ENCODE results near the gene SNUPN.
"Not testable (repeated sequence)": the region's sequence is repeated elsewhere in the genome, so short reads cannot be mapped to it uniquely, and the experiment has no call there.

The SNUPN gene

DNA sequence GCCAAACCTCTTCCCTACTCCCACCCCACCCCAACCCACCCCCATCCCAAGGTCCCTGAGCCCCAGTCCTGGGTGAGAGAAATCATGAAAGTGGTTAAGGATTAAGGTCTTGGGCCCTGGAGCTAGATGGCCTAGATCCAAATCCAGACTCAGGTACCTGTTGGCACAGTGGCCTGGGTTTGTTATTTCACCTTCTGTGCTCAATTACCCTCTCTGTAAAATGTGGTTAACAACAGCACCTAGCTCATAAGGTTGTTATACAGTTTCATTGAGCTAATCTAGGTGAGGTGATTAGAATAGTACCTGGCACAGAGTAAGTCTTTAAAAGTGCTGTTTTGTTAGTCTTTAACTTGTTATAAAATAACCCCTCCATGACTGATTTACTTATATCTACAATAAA is 6.4 kb upstream of the SNUPN start:
- no peak for DNase-seq

DNA sequence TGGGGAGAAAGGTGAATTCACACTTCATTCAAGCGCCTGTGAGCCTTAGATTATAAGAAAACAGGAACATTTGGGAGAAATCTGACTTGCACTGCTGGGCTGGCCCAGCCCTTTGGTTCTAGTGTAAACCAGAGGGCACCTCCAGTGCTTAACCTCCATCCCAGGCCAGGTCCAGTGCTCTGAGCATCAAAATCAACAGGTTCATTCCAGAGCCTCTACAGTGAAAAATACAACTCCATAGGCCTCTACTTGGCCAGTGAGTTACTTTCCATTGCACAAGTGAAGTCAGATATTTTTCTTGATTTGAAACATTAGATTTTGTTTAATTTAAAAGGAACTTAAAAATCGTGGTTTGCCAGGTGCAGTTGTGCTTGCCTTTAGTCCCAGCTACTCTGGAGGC is 3.0 kb downstream of the SNUPN start:
- DNase-seq, result no peak

DNA sequence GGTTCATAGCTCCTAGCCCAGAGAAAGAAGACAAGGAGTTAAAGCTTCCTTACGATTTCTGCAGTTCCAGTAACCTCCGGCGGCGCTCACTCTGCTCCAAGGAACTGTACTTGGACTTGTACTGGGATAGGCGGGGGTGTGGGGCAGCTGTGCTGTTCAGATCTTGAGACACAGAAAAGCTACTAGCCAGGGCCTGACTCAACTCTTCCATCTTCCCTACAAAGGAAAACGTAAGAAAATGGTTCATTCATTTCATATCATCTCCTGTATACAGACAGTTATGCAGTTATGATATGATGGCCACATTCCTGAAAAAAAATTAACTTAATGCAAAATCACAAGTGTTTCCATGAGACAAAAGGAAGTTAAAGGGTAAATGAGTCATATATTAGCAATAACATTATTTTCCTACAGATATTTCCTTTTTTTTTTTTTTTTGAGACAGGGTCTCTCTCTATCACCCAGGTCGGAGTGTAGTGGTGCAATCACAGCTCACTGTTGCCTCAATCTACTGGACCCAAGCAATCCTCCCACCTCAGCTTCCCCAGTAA is 4.6 kb downstream of the SNUPN start:
- DNase-seq, result no peak

DNA sequence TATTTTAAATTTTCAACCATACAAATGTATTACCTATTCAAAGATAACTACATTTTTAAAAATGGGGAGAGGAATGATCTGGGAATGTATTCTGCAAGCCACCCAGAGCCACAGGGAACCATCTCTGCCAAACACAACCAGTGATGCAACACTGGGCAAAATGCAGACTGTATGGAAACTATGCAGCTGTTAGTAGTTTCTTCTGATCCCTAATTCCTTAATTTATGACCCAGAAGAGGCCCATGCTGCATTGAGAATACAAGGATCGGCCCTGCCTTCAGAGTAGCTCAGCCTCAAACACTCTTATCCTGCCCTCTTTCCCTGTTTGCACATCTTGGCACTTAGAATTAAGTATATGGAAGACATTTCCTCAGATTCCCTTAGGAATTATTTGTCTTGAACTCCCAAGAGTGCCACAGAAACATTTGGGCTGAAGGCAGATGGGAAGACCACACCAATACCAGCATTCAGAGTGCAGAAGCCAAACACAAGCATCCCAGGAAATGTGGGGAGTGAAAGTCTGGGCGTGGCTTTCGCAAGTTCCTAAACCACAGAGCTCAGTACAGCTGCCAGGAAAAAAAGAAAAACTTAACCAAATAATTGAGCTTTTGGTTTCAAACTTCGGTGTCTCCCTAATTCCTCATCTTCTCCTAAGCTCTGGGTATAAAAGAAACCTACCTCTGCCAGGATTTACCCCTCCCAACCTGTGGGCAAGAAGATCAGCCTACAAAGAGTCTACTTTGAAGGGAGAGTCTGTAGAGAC is 5.3 kb downstream of the SNUPN start:
- no peak for DNase-seq

DNA sequence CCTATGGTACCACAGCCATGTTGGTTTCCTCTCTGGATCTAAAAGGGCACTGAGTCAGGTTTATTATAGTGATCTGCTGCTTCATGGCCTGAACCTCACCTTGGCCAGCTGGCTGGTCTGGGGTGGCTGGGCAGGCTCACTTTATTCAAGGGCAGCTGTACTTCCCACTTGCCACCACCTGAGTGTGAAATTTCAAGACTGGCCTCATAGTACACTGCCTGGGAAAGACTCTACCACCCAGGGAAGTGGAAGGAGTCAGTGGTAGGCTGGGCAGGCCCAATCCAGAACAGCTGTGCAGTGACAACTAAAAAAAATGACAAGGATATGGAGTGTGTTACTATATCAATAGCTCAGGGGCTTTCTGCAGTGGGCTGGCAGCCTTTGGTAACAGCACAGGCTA is 8.8 kb downstream of the SNUPN start:
- DNase-seq, result no peak

DNA sequence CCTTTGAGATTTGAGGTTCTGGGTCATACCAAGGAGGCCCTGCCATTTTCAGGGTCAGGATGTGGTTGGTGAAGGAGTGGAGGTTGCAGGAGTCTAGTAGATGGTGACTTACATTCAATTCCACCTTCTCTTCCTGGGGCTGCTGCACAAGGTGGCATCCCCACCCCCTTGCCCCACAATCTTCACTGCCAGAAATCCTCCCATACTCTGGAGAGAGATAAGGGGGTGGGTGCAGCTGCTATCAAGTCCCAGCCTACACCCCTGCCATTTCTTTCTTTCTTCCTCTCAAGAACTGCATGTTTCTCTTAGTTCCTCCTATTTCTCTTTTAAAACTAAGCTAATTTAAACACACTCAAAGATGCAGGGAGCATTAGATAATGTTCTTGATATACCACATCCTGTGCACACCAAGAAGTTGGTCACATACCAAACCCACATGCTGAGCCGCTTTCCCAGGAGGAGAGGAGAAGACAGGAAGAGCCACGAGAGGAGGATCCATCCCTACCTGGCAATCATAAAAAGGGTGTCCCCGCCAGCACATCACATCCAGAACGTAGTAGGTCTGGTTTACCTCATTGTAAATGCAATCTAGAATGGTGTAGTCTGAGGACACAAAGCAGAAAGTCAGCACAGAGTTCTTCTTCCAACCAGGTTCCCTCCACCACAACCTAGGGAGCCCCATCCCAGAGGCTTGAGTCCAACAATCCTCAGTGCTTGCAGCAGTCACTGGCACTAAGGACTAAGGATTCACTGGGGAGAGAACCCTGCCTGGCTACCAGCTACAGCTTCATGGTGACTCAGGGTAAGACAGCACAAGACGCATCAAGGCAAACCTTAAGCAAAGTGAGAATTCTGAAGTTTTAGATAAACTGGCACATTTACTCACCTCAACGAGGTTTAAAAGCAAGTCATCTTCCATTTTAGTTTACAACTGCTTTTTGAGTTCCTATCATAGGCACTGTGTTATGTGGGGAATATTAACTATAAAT is 18.5 kb downstream of the SNUPN start:
- peak; percentile 95 for DNase-seq

DNA sequence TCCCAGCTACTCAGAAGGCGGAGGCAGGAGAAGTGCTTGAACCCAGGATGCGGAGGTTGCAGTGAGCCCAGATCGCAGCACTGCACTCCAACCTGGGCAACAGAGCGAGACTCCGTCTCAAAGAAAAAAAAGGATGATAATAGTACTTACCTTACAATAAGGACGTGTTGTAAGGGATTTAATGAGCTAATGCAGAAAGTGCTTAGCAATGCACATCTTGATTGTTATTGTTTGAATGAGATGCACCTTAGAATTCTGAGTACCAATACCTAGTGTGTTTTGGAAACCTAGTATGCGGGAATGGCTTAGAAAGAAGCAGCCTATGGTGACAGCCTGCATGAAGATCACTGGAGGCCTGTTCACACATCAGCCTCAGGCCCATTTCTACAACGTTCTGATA is 19.5 kb downstream of the SNUPN start:
- DNase-seq, result no peak

DNA sequence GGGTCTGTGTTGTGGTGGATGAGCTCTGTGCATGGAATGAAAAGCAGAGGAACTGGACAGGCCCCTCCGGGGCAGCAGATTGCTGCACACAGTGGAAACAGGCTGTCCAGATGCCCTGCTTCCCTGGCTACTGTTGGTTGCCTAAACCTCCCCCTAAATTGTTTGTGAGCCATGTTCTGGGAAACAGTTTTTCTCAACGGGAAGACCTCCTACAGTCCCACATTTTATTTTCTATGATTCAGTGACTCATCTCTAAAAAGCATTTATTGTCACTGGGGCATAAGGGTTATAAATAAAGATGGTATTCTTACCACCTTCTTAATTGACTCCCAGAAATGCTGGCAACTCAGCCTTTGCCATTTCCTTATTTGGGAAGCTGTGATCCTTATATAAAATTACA is 26.1 kb downstream of the SNUPN start:
- no peak for DNase-seq

DNA sequence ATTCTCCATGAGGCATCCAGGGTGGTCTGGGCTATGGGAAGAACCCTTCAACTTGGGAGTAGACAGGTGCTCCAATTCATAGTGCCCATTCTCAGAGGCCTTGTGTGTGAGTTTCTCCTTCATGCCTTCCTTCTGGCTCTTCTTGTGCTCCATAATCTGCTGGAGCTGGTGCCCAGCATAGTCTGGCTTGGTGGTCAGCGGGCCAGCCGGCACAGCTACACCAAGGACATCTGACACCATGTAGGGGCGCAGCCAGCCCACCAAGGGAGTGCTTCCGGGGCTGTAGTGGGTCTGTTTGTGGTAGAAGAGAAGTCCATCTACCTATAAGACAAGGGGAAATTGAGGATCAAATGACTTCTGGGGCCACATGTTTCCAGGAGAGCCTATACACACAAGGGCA is 27.2 kb downstream of the SNUPN start:
- DNase-seq, result no peak

DNA sequence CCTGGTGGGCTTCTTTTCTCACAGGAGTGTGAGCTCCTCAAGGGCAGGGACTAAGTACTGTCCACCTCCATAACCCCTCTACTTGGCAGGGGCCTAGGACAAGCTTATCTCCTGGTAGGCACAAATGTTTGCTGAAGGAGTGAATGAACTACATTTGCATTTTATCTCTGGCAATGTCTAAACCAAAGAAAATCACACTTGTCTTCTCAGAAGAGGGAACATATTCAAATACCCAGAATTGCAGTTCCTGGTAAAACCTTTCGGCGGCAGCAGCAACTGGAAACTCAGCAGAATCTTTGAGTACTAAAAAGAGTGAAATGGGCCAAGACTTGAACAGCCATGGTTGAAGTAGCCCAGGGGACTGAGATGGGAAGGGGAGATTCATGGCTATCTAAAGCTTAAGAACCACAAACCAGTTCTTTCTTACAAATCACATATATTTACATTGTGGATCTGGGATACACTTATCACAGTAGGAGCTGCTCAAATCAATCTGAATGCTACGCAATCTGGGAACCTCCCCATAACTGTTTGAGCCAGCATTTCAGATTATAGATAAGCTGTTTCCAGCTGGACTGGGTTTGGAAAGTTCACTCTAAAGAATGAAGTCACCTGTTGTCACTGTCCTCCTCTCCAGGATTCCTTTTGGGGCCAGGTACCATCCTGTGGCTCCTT is 27.7 kb downstream of the SNUPN start:
- DNase-seq, result peak; percentile 84

DNA sequence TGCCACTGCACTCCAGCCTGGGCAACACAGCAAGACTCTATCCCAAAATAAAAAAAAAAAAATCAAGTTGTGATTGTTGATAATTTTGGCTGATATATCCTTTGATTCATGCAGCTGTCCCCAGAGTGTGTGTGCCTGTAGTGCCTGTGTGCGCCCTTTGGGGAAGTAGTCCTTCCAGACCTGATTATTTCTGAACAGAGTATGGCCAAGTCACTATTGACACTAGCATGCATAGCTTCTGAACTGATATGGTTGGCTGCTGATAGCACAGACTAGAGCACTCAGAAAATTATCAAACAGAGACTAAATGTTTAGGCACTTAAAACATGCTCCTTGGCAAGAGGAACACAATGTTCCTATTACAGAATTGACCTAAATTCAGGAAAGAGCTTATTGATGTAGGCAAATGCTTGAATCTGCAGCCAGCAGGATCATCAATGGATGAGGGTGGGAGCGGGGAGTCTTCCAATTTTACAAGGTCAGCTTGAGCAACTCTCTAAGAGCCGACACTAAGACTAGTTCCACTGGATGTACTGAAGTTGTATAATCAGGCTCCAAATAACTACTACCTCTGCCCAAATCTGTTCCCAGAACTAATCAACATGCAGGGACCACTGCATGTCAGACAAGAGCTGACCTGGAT is 28.7 kb downstream of the SNUPN start:
- no peak for DNase-seq

DNA sequence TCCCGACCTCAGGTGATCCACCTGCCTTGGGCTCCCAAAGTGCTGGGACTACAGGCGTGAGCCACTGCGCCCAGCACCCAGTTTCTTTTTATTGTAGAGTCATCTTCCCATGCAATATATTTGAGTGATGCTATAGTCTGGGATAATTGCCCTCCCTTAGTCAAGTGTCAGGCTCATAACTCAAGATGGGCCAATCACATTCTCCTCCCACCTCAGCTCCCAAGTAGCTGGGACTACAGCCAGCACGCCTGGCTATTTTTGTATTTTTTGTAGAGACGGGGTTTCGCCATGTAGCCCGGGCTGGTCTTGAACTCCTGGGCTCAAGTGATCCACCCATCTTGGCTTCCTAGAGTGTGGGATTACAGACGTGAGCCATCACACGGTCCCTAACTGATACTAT is 31.2 kb downstream of the SNUPN start:
- no peak for DNase-seq

DNA sequence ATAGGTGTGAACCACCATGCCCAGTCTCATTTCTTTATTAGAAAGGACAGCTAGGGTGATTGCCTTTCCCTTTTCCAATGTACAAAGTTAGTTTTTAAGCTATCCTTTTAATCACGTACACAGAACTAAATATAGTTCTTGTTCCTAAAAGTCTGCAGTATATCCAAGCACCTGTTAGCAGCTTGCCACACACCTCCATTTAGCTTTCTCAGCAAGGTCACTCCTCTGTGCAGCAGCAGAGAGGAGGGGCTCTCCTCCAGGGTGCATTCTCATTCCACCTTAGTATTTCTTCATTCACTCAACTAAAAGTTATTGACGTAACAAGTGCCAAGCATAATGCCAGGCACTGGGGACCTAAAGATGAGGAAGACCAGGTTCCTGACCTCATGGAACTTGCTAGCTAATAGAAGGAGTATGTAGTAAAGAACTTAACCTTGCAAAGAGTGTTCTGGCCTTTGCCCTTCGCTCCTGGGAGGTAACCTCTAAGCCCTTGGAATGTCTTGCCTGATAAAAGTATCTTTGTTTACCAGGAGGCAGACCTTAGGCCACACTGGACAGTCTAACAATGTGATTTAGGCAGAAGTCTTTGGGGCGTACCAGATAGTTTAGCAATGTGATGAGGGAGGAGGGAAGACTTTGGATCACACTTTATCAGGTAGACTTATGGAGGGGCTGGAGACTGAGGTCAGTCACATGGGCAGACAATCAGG is 33.7 kb downstream of the SNUPN start:
- no peak for DNase-seq

DNA sequence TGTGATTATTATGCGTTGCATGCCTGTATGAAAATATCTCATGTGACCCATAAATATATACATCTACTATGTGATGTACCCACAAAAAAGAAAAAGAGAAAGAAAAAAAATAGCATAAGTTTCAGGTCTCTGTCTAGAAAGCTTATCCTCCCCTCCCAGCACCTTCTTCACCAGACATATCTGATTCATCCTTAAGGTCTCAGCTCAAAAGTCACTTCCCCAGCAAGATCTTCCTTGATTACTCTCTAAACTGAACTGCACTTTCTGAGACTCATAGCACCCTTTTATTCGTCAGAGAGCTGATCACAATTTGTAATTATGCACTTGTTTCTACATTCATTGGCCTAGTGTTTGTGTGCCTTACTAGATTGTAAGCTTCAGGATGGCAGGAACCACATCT is 35.3 kb downstream of the SNUPN start:
- peak; percentile 58 for DNase-seq

DNA sequence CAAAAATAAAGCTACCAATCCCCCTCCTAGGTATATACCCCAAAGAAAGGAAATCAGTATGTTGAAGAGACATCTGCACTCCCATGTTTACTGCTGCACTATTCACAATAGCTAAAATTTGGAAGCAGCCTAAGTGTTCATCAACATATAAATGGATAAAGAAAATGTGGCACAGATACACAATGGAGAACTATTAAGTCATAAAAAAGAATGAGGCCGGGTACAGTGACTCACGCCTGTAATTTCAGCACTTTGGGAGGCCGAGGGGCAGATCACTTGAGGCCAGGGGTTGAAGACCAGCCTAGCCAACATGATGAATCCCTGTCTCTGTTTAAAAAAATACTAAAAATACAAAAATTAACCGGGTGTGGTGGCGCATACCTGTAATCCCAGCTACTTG is 36.5 kb downstream of the SNUPN start:
- no peak for DNase-seq

DNA sequence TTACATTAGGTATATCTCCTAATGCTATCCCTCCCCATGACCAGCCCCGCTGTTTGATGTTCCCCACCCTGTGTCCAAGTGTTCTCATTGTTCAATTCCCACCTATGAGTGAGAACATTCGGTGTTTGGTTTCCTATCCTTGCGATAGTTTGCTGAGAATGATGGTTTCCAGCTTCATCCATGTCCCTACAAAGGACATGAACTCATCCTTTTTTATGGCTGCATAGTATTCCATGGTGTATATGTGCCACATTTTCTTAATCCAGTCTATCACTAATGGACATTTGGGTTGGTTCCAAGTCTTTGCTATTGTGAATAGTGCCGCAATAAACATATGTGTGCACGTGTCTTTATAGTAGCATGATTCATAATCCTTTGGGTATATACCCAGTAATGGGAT is 39.1 kb downstream of the SNUPN start:
- not testable (repeated sequence) for DNase-seq

DNA sequence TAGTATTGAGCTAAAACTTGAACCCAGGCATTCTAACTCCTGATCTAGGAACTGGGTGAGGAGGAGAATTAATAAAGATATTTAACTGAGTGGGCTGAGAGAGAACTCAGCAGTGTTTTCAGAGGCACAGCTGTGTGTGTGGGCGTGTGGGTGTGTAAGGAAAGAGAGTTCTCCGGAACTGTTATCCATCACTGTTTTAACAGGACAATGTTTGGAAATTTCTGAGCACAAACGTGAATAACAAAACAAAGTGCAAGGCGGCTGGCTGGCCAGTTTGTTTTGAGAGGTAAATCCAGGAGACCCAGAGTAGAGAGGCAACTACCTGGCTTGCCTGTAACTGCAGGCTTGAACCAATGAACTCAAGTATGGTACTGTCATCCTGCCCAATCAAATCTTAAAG is 41.4 kb downstream of the SNUPN start:
- no peak for DNase-seq

DNA sequence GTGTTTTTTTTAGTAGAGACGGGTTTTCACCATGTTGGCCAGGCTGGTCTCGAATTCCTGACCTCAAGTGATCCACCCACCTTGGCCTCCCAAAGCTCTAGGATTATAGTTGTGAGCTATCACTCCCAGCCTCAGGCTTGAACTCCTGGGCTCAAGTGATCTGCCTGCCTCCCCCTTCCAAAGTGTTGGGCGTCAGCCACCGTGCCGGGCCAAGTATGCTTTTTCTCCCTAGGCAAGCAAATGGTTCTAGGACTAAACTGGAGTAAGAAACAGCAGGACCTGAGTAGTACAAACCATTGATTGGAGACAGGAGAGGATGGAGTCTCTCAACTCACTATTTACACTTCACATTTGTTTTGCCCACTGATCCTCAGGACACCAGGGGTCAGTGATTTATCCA is 41.8 kb downstream of the SNUPN start:
- no peak for DNase-seq

DNA sequence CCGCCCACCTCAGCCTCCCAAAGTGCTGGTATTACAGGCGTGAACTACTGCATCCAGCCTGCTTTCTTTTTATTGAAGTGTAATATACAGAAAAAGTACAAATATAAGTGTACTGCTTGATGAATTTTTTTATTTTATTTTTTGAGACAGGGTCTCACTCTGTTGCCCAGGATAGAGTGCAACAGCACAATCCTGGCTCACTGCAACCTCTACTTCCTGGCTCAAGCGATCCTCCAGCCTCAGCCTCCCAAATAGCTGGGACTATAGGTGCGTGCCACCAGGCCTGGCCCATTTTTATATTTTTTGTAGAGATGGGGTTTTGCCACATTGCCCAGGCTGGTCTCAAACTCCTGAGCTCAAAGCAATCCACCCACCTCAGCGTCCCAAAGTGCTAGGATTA is 42.6 kb downstream of the SNUPN start:
- not testable (repeated sequence) for DNase-seq

DNA sequence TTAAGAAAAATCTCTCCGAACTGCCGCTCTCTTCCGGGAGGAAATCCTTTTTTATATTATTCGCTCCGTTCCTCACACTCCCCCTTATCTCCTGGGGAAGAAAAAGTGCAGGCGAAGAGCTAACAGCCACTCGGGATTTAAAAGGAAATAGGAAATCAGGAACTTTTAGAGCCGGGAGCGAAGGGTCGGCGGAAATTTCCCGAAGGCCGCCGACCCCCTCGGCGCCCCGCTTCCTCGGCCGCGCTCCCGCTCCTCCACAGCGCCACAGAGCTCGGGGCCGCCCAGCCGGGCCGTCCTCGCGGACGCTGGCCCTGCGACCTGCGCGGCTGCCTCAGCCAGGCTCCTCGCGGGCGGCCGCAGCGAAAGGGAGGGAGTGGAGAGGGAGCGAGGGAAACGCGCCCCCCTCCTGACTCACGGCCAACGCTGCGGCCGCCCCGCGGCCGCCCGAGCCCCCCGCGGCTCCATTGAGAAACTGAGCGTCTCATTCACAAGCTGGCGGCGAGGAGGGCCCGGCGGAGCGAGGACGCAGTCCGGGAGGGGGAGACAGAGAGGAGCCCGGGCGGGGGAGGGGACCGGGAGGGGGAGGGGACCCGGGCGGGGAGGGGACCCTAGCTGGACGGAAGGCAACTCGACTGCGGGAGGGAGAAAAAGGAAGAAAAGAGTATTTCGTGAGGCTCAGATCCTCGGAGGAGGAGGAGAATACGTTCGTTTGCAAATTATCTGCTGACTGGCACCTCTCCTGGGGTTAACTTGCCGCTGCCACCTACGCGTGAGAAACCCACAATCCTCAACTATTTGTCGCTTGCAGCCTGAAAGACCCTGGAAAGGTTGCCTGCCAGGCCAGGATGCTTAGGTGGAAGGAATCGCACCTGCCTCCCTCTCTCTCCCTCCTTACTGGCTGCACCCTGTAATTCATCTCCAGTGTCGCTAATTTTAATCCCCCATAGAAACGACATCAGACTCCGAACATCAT is 46.3 kb downstream of the SNUPN start, which contains the start of gene PTPN9:
PTPN9 (minus strand) TSS at position 368 of the 973 bp plus-strand sequence. CDS start 539 bp downstream, outside the sequence.
- peak; percentile 85 for DNase-seq

Measured in hematopoietic multipotent progenitor cell treated with erythropoietin and hydrocortisone succinate and interleukin-3 and kit ligand, for 6 days (in vitro differentiated cells).